Ovary (tissue), 3 donors: Measurements from ENCODE around the gene FAN1.

Experiments
- POLR2A ChIP-seq: fragments of 450-650 bp; IDR thresholded peaks from one replicate; pipeline ENCODE4 v1.6.1; 2017; ENCODE audit warnings: antibody characterized with exemption, mild to moderate bottlenecking, moderate library complexity
- TF ChIP-seq, protein P1 (sequence below), 3 donors: fragments of 450-650 bp in 2 of 3; fragments of 200-600 bp in 1 of 3; IDR thresholded peaks; one replicate each; pipeline versions ENCODE4 v1.5.1 to v1.8.0; 2016 to 2022; ENCODE audit warnings: antibody characterized with exemption in 3 of 3, mild to moderate bottlenecking in 1 of 3
- donor health status: DM: no; HTN: no; CAD: no.

DNA sequence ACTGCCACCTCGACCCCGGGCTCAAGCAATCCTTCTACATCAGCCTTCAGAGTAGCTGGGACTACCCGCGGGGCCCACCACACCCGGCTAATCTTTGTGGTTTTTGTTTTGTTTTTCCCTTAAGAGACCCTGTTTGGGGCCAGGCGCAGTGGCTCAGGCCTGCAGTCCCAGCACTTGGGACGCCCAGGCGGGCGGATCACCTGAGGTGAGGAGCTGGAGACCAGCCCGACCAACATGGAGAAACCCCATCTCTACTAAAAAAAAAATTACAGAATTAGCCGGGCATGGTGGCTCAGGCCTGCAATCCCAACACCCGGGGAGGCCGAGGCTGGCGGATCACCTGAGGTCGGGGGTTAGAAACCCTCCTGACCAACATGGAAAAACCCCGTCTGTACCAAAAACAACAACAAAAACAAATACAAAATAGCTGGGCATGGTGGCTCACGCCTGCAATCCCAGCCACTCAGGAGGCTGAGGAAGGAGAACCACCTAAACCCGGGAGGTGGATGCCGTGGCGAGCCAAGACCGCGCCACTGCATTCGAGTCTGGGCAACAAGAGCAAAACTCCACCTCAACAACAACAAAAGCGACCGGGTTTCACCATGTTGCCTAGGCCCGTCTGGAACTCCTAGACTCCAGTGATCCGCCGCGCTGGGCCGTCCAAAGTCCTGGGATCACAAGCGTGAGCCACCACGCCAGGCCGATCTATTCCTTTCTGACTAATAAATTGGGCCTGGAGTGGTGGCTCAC is 8.1 kb upstream of the FAN1 start:
- TF ChIP-seq POLR2A, result no peak
- TF ChIP-seq, protein P1, sequence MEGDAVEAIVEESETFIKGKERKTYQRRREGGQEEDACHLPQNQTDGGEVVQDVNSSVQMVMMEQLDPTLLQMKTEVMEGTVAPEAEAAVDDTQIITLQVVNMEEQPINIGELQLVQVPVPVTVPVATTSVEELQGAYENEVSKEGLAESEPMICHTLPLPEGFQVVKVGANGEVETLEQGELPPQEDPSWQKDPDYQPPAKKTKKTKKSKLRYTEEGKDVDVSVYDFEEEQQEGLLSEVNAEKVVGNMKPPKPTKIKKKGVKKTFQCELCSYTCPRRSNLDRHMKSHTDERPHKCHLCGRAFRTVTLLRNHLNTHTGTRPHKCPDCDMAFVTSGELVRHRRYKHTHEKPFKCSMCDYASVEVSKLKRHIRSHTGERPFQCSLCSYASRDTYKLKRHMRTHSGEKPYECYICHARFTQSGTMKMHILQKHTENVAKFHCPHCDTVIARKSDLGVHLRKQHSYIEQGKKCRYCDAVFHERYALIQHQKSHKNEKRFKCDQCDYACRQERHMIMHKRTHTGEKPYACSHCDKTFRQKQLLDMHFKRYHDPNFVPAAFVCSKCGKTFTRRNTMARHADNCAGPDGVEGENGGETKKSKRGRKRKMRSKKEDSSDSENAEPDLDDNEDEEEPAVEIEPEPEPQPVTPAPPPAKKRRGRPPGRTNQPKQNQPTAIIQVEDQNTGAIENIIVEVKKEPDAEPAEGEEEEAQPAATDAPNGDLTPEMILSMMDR (IDR thresholded peaks at IDR 0.05), result no peak
